ENCODE measurements around the gene ADCY2.

The ADCY2 gene

DNA sequence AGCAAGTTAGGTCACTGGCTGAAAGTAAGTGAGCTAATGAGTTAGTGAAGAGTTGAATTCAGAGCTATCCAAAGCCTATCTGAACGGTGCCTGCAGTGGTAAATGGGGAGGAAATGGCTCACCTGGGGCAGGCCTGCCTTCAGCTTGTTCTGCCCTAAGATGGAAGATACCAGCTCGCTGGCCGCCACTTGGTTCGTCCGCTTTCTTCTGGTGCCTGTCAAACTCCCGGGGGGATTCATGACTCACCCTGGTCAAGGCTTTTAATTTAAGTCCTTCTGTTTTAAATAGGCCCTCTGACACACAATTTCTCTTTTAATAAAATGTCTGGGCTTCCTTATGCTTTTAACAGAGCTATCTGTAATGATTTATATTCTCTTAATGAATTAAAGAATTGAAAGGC, 376.2 kb downstream of the ADCY2 start:
- Histone ChIP-seq H3K27me3 (ENCODE audit: insufficient read depth, low read length) (no peaks in the 10 kb centered on the region), H3K9ac (ENCODE audit: low read depth, low read length) (no peak overlapping the region), H3K27ac (ENCODE audit: low read length) (no peak overlapping the region), H3K4me3 (ENCODE audit: low read length) (no peak overlapping the region), H3K4me1 (ENCODE audit: insufficient read depth, low read length) (no peaks in the 10 kb centered on the region), H3K9me3 (ENCODE audit: insufficient read depth, low read depth, low read length) (no peaks in the 10 kb centered on the region), H3K36me3 (ENCODE audit: insufficient read depth, low read depth, low read length) (peaks cover 7% of the 10 kb centered on the region; the same call in 1 of the 2 replicates)

DNA sequence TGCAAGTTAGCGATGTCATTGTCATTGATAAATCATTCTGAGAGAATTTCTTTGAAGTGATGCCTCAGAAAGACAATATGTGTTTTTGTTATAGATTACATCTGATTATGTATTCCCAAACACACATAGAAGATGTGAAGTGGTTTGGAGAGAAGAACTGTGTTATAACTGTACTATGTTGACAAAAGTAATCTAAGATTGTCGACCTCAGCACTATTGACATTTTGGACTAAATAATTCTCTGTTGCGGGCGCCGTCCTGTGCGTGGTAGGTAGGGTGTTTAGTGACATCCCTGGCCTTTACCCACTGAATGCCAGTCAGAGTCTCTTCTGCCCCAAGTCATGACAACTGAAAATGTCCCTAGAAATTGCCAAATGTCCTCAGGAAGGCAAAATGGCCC, 377.2 kb downstream of the ADCY2 start:
- peaks cover 16% of the 10 kb centered on the region; the same call in 1 of the 2 replicates for H3K36me3 ChIP-seq (ENCODE audit: insufficient read depth, low read depth, low read length)
- no peak overlapping the region for H3K4me3 ChIP-seq (ENCODE audit: low read length)
- H3K27me3 ChIP-seq (ENCODE audit: insufficient read depth, low read length): no peaks in the 10 kb centered on the region
- no peak overlapping the region for H3K9ac ChIP-seq (ENCODE audit: low read depth, low read length)
- H3K27ac ChIP-seq (ENCODE audit: low read length): no peak overlapping the region
- no peaks in the 10 kb centered on the region for H3K4me1 ChIP-seq (ENCODE audit: insufficient read depth, low read length)
- no peaks in the 10 kb centered on the region for H3K9me3 ChIP-seq (ENCODE audit: insufficient read depth, low read depth, low read length)

DNA sequence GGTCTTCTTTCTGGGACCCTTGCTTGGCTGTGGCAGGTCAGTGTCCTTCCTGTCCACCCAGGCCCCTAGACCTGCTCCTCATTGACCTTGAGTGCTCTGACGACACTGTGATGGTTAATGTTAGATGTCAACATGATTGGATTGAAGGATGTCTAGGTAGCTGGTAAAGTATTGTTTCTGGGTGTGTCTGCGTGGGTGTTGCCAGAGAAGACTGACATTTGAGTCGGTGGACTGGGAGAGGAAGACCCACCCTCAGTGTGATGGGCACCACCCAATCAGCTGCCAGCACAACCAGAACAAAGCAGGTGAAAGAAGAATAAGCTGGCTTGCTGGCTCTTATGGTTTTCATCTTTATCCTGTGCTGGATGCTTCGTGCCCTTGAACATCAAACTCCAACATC, 380.5 kb downstream of the ADCY2 start:
- Histone ChIP-seq H3K27me3 (ENCODE audit: insufficient read depth, low read length) (no peaks in the 10 kb centered on the region), H3K36me3 (ENCODE audit: insufficient read depth, low read depth, low read length) (peaks cover 12% of the 10 kb centered on the region; the same call in 1 of the 2 replicates), H3K4me3 (ENCODE audit: low read length) (no peak overlapping the region), H3K9ac (ENCODE audit: low read depth, low read length) (no peak overlapping the region), H3K27ac (ENCODE audit: low read length) (no peak overlapping the region), H3K4me1 (ENCODE audit: insufficient read depth, low read length) (no peaks in the 10 kb centered on the region), H3K9me3 (ENCODE audit: insufficient read depth, low read depth, low read length) (no peaks in the 10 kb centered on the region)

GRCh38 chr5:7779019-7780005, 383.4 kb downstream of the ADCY2 start:
- H3K36me3 ChIP-seq (ENCODE audit: insufficient read depth, low read depth, low read length): peaks cover 12% of the 10 kb centered on the region; the same call in 1 of the 2 replicates
- no peak overlapping the region for H3K9ac ChIP-seq (ENCODE audit: low read depth, low read length)
- H3K27me3 ChIP-seq (ENCODE audit: insufficient read depth, low read length): no peaks in the 10 kb centered on the region
- no peak overlapping the region for H3K27ac ChIP-seq (ENCODE audit: low read length)
- H3K9me3 ChIP-seq (ENCODE audit: insufficient read depth, low read depth, low read length): no peaks in the 10 kb centered on the region
- no peak overlapping the region for H3K4me3 ChIP-seq (ENCODE audit: low read length)
- H3K4me1 ChIP-seq (ENCODE audit: insufficient read depth, low read length): peaks cover 3% of the 10 kb centered on the region; the same call in 1 of the 2 replicates

DNA sequence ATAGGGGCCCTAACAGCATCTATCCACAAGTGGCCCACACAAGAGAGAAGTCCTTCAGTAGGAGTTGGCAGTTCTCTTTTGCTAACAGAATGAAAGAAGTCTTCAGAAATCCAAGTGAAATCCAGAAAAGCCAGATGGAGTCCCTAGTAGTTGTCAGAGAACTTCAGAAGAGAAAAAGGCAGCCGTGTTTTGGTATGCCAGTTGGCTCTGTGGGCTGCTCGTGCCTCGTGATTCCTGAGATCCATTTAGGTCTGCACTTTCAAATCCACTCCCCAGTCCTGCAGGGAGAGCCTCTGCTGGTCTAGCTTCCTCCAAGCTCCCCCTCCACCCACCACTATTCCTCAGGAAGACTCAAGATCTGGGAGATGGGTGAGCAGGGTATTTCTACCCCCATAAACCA, 386.0 kb downstream of the ADCY2 start:
- Histone ChIP-seq H3K4me3 (ENCODE audit: low read length) (no peak overlapping the region), H3K9me3 (ENCODE audit: insufficient read depth, low read depth, low read length) (no peaks in the 10 kb centered on the region), H3K4me1 (ENCODE audit: insufficient read depth, low read length) (peaks cover 13% of the 10 kb centered on the region; the same call in 1 of the 2 replicates), H3K27me3 (ENCODE audit: insufficient read depth, low read length) (no peaks in the 10 kb centered on the region), H3K27ac (ENCODE audit: low read length) (no peak overlapping the region), H3K9ac (ENCODE audit: low read depth, low read length) (no peak overlapping the region), H3K36me3 (ENCODE audit: insufficient read depth, low read depth, low read length) (peaks cover 16% of the 10 kb centered on the region; the same call in 1 of the 2 replicates)

DNA sequence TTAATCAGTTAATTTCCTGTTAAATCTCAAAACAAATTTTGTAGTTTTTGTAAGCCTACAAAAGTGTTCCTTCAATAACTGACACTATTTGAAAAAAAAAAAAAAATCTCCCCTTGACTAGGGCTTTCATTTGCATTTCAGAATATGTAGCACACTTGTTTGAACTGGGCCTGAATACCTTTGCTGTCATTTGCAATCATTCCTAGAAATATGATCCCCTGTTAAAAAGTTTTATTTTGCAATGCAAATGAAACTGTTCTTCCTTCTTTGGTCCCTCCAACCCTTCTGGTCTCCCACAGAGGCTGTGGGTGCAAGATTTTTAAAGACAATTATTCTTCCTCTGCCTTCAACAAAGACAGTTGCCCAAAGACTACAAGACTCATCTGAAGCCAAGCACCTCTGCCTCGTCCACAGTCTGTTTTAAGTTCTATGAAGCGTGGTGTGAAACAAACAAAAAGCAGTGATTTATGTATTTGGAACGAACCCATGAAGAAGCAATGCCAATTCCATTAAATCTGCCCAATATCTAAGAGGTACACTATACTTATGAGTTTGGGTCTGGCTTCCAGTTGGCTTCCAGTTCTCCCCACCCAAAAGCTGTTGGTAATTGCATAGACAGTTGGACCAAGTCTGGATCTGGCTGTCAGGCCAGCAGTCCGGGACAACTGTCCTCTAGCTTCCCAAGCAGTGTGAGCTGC, 388.9 kb downstream of the ADCY2 start:
- Histone ChIP-seq H3K4me1 (ENCODE audit: insufficient read depth, low read length) (peaks cover 13% of the 10 kb centered on the region; the same call in 1 of the 2 replicates), H3K4me3 (ENCODE audit: low read length) (no peak overlapping the region), H3K36me3 (ENCODE audit: insufficient read depth, low read depth, low read length) (peaks cover 4% of the 10 kb centered on the region; the same call in 1 of the 2 replicates), H3K9me3 (ENCODE audit: insufficient read depth, low read depth, low read length) (no peaks in the 10 kb centered on the region), H3K27me3 (ENCODE audit: insufficient read depth, low read length) (no peaks in the 10 kb centered on the region), H3K27ac (ENCODE audit: low read length) (no peak overlapping the region), H3K9ac (ENCODE audit: low read depth, low read length) (no peak overlapping the region)

DNA sequence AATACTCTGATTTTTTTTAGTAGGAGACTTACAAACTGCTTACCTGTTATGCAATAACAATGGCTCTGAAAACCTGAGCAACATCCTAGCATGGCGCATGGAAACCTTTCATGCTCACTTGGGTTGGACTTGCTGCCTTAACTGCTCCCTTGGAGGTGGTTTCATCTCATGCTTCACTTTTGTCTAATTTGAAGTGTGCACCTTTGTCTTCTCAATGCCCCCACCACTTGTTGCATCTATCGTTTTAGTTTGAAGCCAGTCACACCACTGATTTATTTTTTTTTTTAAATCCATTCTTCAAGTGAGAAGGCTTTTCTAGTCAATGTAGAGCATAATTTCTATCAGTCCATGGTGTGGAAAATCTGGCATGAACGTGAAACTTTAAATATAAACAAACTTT, 391.8 kb downstream of the ADCY2 start:
- Histone ChIP-seq H3K9ac (ENCODE audit: low read depth, low read length) (no peak overlapping the region), H3K27me3 (ENCODE audit: insufficient read depth, low read length) (no peaks in the 10 kb centered on the region), H3K9me3 (ENCODE audit: insufficient read depth, low read depth, low read length) (no peaks in the 10 kb centered on the region), H3K27ac (ENCODE audit: low read length) (no peak overlapping the region), H3K36me3 (ENCODE audit: insufficient read depth, low read depth, low read length) (peaks cover 7% of the 10 kb centered on the region; the same call in 1 of the 2 replicates), H3K4me1 (ENCODE audit: insufficient read depth, low read length) (peaks cover 13% of the 10 kb centered on the region; the same call in 1 of the 2 replicates), H3K4me3 (ENCODE audit: low read length) (no peak overlapping the region)

- H3K4me3 ChIP-seq (ENCODE audit: low read length): no peak overlapping the region
- H3K4me1 ChIP-seq (ENCODE audit: insufficient read depth, low read length): peaks cover 7% of the 10 kb centered on the region; the same call in 1 of the 2 replicates
- no peaks in the 10 kb centered on the region for H3K27me3 ChIP-seq (ENCODE audit: insufficient read depth, low read length)
- no peaks in the 10 kb centered on the region for H3K9me3 ChIP-seq (ENCODE audit: insufficient read depth, low read depth, low read length)
- no peak overlapping the region for H3K27ac ChIP-seq (ENCODE audit: low read length)
- H3K36me3 ChIP-seq (ENCODE audit: insufficient read depth, low read depth, low read length): peaks cover 10% of the 10 kb centered on the region; the same call in 1 of the 2 replicates
- no peak overlapping the region for H3K9ac ChIP-seq (ENCODE audit: low read depth, low read length)
These were observed 393.6 kb downstream of the ADCY2 start for GRCh38 chr5:7789567-7789966.

GRCh38 chr5:7793895-7794294, 398.0 kb downstream of the ADCY2 start:
- no peaks in the 10 kb centered on the region for H3K9me3 ChIP-seq (ENCODE audit: insufficient read depth, low read depth, low read length)
- H3K36me3 ChIP-seq (ENCODE audit: insufficient read depth, low read depth, low read length): peaks cover 6% of the 10 kb centered on the region; the same call in 1 of the 2 replicates
- no peaks in the 10 kb centered on the region; the same call in 1 of the 2 replicates for H3K4me1 ChIP-seq (ENCODE audit: insufficient read depth, low read length)
- no peak overlapping the region for H3K27ac ChIP-seq (ENCODE audit: low read length)
- H3K9ac ChIP-seq (ENCODE audit: low read depth, low read length): no peak overlapping the region
- no peak overlapping the region for H3K4me3 ChIP-seq (ENCODE audit: low read length)
- H3K27me3 ChIP-seq (ENCODE audit: insufficient read depth, low read length): no peaks in the 10 kb centered on the region

- Histone ChIP-seq H3K27me3 (ENCODE audit: insufficient read depth, low read length) (no peaks in the 10 kb centered on the region), H3K4me1 (ENCODE audit: insufficient read depth, low read length) (no peaks in the 10 kb centered on the region; the same call in 1 of the 2 replicates), H3K36me3 (ENCODE audit: insufficient read depth, low read depth, low read length) (peaks cover 6% of the 10 kb centered on the region; the same call in 1 of the 2 replicates), H3K9ac (ENCODE audit: low read depth, low read length) (no peak overlapping the region), H3K9me3 (ENCODE audit: insufficient read depth, low read depth, low read length) (no peaks in the 10 kb centered on the region), H3K4me3 (ENCODE audit: low read length) (no peak overlapping the region), H3K27ac (ENCODE audit: low read length) (no peak overlapping the region)
These were observed 398.4 kb downstream of the ADCY2 start for GRCh38 chr5:7794311-7794710.

GRCh38 chr5:7794823-7795222, 398.9 kb downstream of the ADCY2 start:
- H3K27me3 ChIP-seq (ENCODE audit: insufficient read depth, low read length): no peaks in the 10 kb centered on the region
- no peak overlapping the region for H3K27ac ChIP-seq (ENCODE audit: low read length)
- no peak overlapping the region for H3K9ac ChIP-seq (ENCODE audit: low read depth, low read length)
- H3K36me3 ChIP-seq (ENCODE audit: insufficient read depth, low read depth, low read length): peaks cover 6% of the 10 kb centered on the region; the same call in 1 of the 2 replicates
- H3K4me1 ChIP-seq (ENCODE audit: insufficient read depth, low read length): no peaks in the 10 kb centered on the region; the same call in 1 of the 2 replicates
- no peaks in the 10 kb centered on the region for H3K9me3 ChIP-seq (ENCODE audit: insufficient read depth, low read depth, low read length)
- H3K4me3 ChIP-seq (ENCODE audit: low read length): no peak overlapping the region
